ENCODE data around the gene TMEM185B. TPM values are rescaled to one million over a fixed set of nuclear protein-coding genes. Genes with fewer than 3 reads are reported as not detected.

Gene TMEM185B
- total and polyA plus RNA-seq, 2 of the 4 experiments (the other 2 are of a cell fraction) = 17.7 to 26.1 TPM

GRCh38 chr2:120247851-120248250, 24.7 kb upstream of the TMEM185B start:
- no peak overlapping the region for H3K18ac ChIP-seq (ENCODE audit: low read depth, low read length)
- no peaks in the 10 kb centered on the region for H3K36me3 ChIP-seq (ENCODE audit: control insufficient read depth, insufficient read depth, low read length)
- H2AK9ac ChIP-seq (replicated peaks; ENCODE audit: low read depth, low read length, poor library complexity) = no peak overlapping the region
- H4K8ac ChIP-seq (ENCODE audit: low read depth in 2 of 2, low read length in 2 of 2) = no peak overlapping the region
- no peak overlapping the region for H2BK15ac ChIP-seq (ENCODE audit: low read depth, low read length)
- no peak overlapping the region for H3K4me2 ChIP-seq (ENCODE audit: low read depth, low read length)
- no peak overlapping the region for H2AK5ac ChIP-seq (ENCODE audit: low read depth, low read length)
- dilution Hi-C loops (cut with HindIII; ENCODE audit: low sequenced_read_pairs, unreplicated experiment) = no loop called here
- H3K4me3 ChIP-seq (ENCODE audit: insufficient read depth, low read depth, low read length) = no peak overlapping the region
- BruUV-seq (replicated peaks) = no TSS peak
- CTCF ChIA-PET = interaction anchor here (0.6 kb wide), 1 partner anchor 433 kb away, joined by 3 read pairs; no protein-coding TSS in a partner anchor
- H3K27ac ChIP-seq (ENCODE audit: insufficient read depth, low read length) = no peak overlapping the region
- intact Hi-C loops (cut with micrococcal nuclease) = no loop called here
- no peak overlapping the region for H3K56ac ChIP-seq (ENCODE audit: extremely low read depth, insufficient read depth, low read length)
- no peak for ATAC-seq (ENCODE audit: low read depth)
- no peak for DNase-seq
- H3K27me3 ChIP-seq (ENCODE audit: control insufficient read depth, insufficient read depth, low read length) = peaks cover 11% of the 10 kb centered on the region; the same call in 1 of the 2 replicates
- TF ChIP-seq CTCF (conservative IDR thresholded peaks at IDR 0.05; ENCODE audit: low read depth, low read length) (no peak), BHLHE40 (IDR thresholded peaks at IDR 0.05; ENCODE audit: low read depth, low read length) (no peak), MAFK (IDR thresholded peaks at IDR 0.05; ENCODE audit: low read depth, low read length) (no peak), USF2 (IDR thresholded peaks at IDR 0.05; ENCODE audit: low read depth, low read length) (no peak), NFE2L2 (IDR thresholded peaks at IDR 0.05; ENCODE audit: low read depth, low read length) (no peak), CHD1 (IDR thresholded peaks at IDR 0.05; ENCODE audit: low read depth, low read length) (no peak), RAD21 (IDR thresholded peaks at IDR 0.05; ENCODE audit: low read length) (no peak), MXI1 (IDR thresholded peaks at IDR 0.05; ENCODE audit: borderline replicate concordance, low read depth, low read length) (no peak)
- peaks cover 6% of the 10 kb centered on the region for H3K4me1 ChIP-seq (ENCODE audit: control insufficient read depth, insufficient read depth, low read length)
- no peak overlapping the region for H2BK20ac ChIP-seq (ENCODE audit: low read depth, low read length)
- WGBS, 2 experiments (ENCODE audit: extremely low coverage in 2 of 2, insufficient read length in 1 of 2) = 40% methylated on average over 1 of the region's 6 CpGs; no CpG with 5 or more reads in 1 of the 2 experiments
- H3K23ac ChIP-seq (ENCODE audit: low read depth, low read length) = no peak overlapping the region
- no peaks in the 10 kb centered on the region for H3K9me3 ChIP-seq (ENCODE audit: control insufficient read depth, insufficient read depth, low read length)
- H4K20me1 ChIP-seq (ENCODE audit: insufficient read depth, low read length) = no peaks in the 10 kb centered on the region
- POLR2A ChIA-PET (ENCODE audit: unreplicated experiment) = no interaction called here
- H3K9ac ChIP-seq (ENCODE audit: low read depth, low read length) = no peak overlapping the region
- H3K79me1 ChIP-seq (ENCODE audit: low read depth in 1 of 2, low read length in 2 of 2) = no peaks in the 10 kb centered on the region
- no peak overlapping the region for H2BK5ac ChIP-seq (ENCODE audit: low read depth, low read length, poor library complexity, severe bottlenecking)
- in situ Hi-C loops (cut with MboI; ENCODE audit: low sequenced_read_pairs) = loop anchor here (25.0 kb wide), 1 partner anchor 1011 kb away; no protein-coding TSS in a partner anchor
- H4K91ac ChIP-seq (ENCODE audit: insufficient read depth, low read depth, low read length) = no peak overlapping the region
- peaks cover 6% of the 10 kb centered on the region for H3K9me1 ChIP-seq (ENCODE audit: insufficient read depth, low read length)
- H2AFZ ChIP-seq (replicated peaks; ENCODE audit: low read length, poor library complexity) = no peak overlapping the region
- H4K5ac ChIP-seq (ENCODE audit: low read depth, low read length) = no peak overlapping the region
- no peak overlapping the region for H3K14ac ChIP-seq (replicated peaks; ENCODE audit: low read depth, low read length)
- no peak overlapping the region for H2BK120ac ChIP-seq (ENCODE audit: low read depth, low read length)
- no peak overlapping the region for H3K4ac ChIP-seq (ENCODE audit: low read depth, low read length)

Measured in IMR-90 (cell line).